Adrenal gland (tissue), 5 donors: Measurements from ENCODE around the gene WNT4.

Experiments used
- POLR2A ChIP-seq, 2 donors: fragments of 450-650 bp; IDR thresholded peaks; one replicate each; pipeline ENCODE4 v1.6.1; 2017; ENCODE audit warnings: antibody characterized with exemption in 2 of 2, mild to moderate bottlenecking in 2 of 2, moderate library complexity in 1 of 2
- TF ChIP-seq, protein P1 (sequence below), 6 experiments: fragments of 450-650 bp in 4 of 6; fragments of 200-600 bp in 2 of 6; sonication (generic) in 1 of 6; IDR thresholded peaks; 1 replicate in 5 of 6; 2 replicates in 1 of 6; pipeline versions ENCODE4 v1.5.1 to v1.8.0; 2016 to 2021; ENCODE audit warnings: antibody characterized with exemption in 6 of 6, mild to moderate bottlenecking in 2 of 6, moderate library complexity in 1 of 6
- donor health status: DM: no; HTN: no; CAD: no.

DNA sequence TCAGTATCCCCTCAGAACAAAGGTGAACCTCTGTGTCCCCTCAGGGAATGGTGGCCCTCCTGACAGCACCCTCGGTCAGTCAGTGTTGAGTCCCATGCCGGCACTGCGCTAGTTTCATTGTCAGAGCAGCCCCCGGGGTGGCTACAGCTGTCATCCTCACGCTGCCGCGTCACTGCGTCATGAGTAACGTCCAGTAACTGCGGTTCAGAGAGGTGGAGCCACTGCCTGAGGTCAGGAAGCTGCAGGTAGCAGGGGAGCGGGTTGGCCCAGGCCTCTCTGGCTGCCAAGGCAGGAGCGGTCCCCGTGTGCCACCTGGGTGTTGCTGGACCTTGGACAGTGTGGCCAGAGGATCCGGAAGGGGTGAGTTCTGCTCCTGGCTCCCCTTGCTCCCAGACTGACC, 20.2 kb upstream of the WNT4 start:
- TF ChIP-seq, protein P1, sequence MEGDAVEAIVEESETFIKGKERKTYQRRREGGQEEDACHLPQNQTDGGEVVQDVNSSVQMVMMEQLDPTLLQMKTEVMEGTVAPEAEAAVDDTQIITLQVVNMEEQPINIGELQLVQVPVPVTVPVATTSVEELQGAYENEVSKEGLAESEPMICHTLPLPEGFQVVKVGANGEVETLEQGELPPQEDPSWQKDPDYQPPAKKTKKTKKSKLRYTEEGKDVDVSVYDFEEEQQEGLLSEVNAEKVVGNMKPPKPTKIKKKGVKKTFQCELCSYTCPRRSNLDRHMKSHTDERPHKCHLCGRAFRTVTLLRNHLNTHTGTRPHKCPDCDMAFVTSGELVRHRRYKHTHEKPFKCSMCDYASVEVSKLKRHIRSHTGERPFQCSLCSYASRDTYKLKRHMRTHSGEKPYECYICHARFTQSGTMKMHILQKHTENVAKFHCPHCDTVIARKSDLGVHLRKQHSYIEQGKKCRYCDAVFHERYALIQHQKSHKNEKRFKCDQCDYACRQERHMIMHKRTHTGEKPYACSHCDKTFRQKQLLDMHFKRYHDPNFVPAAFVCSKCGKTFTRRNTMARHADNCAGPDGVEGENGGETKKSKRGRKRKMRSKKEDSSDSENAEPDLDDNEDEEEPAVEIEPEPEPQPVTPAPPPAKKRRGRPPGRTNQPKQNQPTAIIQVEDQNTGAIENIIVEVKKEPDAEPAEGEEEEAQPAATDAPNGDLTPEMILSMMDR (IDR thresholded peaks at IDR 0.05) = no peak
- TF ChIP-seq POLR2A (IDR thresholded peaks at IDR 0.05) = no peak
